Suprapubic skin (tissue), 4 donors: Measurements from ENCODE around the gene GRID2IP. TPM values are rescaled to one million over a fixed set of nuclear protein-coding genes. Genes with fewer than 3 reads are reported as not detected.
"Not testable (repeated sequence)": the region's sequence is repeated elsewhere in the genome, so short reads cannot be mapped to it uniquely, and the experiment has no call there.

Experiments
- DNase-seq, 2 donors: peaks; one replicate each; pipeline ENCODE4 v3.0.0-alpha.2; 2019; ENCODE audit warnings: low spot score in 2 of 2
- H3K27ac ChIP-seq: fragments of 200-600 bp; sonication (generic); one replicate; pipeline ENCODE4 v1.5.1; 2019
- H3K27me3 ChIP-seq: fragments of 200-600 bp; sonication (generic); one replicate; pipeline ENCODE4 v1.5.1; 2019
- H3K36me3 ChIP-seq: fragments of 200-600 bp; sonication (generic); one replicate; pipeline ENCODE4 v1.5.1; 2019
- H3K4me1 ChIP-seq: fragments of 200-600 bp; sonication (generic); one replicate; pipeline ENCODE4 v1.5.1; 2019
- H3K4me3 ChIP-seq: fragments of 200-600 bp; sonication (generic); one replicate; pipeline ENCODE4 v1.5.1; 2019; ENCODE audit warnings: mild to moderate bottlenecking
- H3K9me3 ChIP-seq: fragments of 200-600 bp; sonication (generic); one replicate; pipeline ENCODE4 v1.5.1; 2019
- CTCF ChIP-seq, 2 donors: fragments of 200-600 bp in 1 of 2; fragments of 450-650 bp in 1 of 2; sonication (generic) in 1 of 2; IDR thresholded peaks; one replicate each; pipeline ENCODE4 v1.5.1; 2016 to 2019; ENCODE audit warnings: antibody characterized with exemption in 2 of 2, mild to moderate bottlenecking in 1 of 2, moderate library complexity in 1 of 2
- EP300 ChIP-seq: sonication (generic); formaldehyde crosslinking; IDR thresholded peaks from one replicate; pipeline ENCODE4 v1.6.1; 2017; ENCODE audit warnings: antibody characterized with exemption
- POLR2A ChIP-seq, 2 donors: fragments of 450-650 bp; IDR thresholded peaks; one replicate each; pipeline ENCODE4 v1.6.1; 2017; ENCODE audit warnings: antibody characterized with exemption in 2 of 2, mild to moderate bottlenecking in 2 of 2, moderate library complexity in 2 of 2
- POLR2AphosphoS5 ChIP-seq, 3 donors: sonication (generic); formaldehyde crosslinking; IDR thresholded peaks; one replicate each; pipeline ENCODE4 v1.6.1; 2017; ENCODE audit warnings: antibody characterized with exemption in 3 of 3
- WGBS: methylation state at CpG from one replicate; pipeline ENCODE4 v1.1.5; 2018; 5-methylcytosine and 5-hydroxymethylcytosine counted together
- total RNA-seq, 4 donors: library from RNA; depleted of rRNA; stranded (reverse); fragments of >200 nt; gene quantifications; one replicate each; pipeline ENCODE4 v1.1.0, GENCODE V29; 2016

Gene GRID2IP
- total RNA-seq, 4 donors from 2014 or later = 0.16 to 1.0 (median 0.62) TPM

- TF ChIP-seq CTCF (IDR thresholded peaks at IDR 0.05) (no peak), POLR2AphosphoS5 (IDR thresholded peaks at IDR 0.05) (no peak), POLR2A (IDR thresholded peaks at IDR 0.05) (no peak), EP300 (no peak)
- Histone ChIP-seq H3K36me3 (peaks cover 34% of the 10 kb centered on the region), H3K9me3 (no peaks in the 10 kb centered on the region)
Measured at GRCh38 chr7:6475433-6476186, 75.7 kb downstream of the GRID2IP start.

GRCh38 chr7:6465862-6466261 is 85.4 kb downstream of the GRID2IP start:
- Histone ChIP-seq H3K27ac (no peak overlapping the region), H3K4me1 (no peaks in the 10 kb centered on the region), H3K4me3 (no peak overlapping the region), H3K36me3 (peaks cover 88% of the 10 kb centered on the region), H3K9me3 (no peaks in the 10 kb centered on the region), H3K27me3 (no peaks in the 10 kb centered on the region)
- no peak for DNase-seq
- TF ChIP-seq POLR2A (IDR thresholded peaks at IDR 0.05) (no peak), POLR2AphosphoS5 (IDR thresholded peaks at IDR 0.05) (no peak), EP300 (no peak), CTCF (IDR thresholded peaks at IDR 0.05) (no peak)
- 93% methylated on average over 8 of the region's 8 CpGs for WGBS

More at GRCh38 chr7:6475433-6476186, 75.7 kb downstream of the GRID2IP start:
- Histone ChIP-seq H3K4me1 (peaks cover 28% of the 10 kb centered on the region), H3K4me3 (no peak overlapping the region), H3K27ac (no peak overlapping the region), H3K27me3 (no peaks in the 10 kb centered on the region)
- WGBS = 88% methylated on average over 3 of the region's 3 CpGs
- no peak for DNase-seq

GRCh38 chr7:6463609-6464008 is 87.7 kb downstream of the GRID2IP start:
- H3K4me1 ChIP-seq, H3K9me3 ChIP-seq, H3K4me3 ChIP-seq, DNase-seq, H3K27ac ChIP-seq, H3K27me3 ChIP-seq: not testable (repeated sequence)
- H3K36me3 ChIP-seq = peaks cover 69% of the 10 kb centered on the region
- WGBS = 82% methylated on average over 5 of the region's 5 CpGs

DNA sequence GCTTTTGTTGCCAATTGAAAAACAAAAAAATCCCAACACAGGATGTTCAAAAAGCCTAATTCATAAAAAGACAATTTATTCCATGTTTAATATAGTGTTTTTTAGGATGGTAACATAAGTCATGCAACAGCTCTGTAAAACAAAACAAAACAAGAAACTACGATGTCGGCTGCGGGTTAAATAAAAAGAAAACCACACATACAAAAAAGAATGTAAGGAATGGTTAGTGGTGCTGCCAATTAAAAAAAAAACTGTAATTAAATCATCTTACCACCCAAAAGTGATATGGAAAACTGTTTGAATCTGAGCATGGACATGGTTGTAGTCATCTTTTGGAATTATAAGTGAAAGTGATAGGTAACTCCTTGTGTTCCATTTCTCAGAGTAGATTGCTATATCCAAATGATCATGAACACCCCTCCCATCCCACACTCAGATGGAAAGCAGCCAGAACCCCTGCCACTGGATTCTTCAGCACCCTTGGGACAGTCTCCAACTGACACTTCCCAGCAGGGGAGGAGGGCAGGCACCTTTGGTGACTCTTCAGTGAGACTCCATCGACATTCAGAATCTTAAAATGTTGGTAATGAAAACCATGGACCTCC is 89.2 kb downstream of the GRID2IP start:
- no peaks in the 10 kb centered on the region for H3K27me3 ChIP-seq
- peaks cover 53% of the 10 kb centered on the region for H3K36me3 ChIP-seq
- WGBS = 61% methylated on average over 4 of the region's 4 CpGs

GRCh38 chr7:6460990-6461584 is 90.2 kb downstream of the GRID2IP start:
- no peak for TF ChIP-seq EP300
- no peak for TF ChIP-seq POLR2AphosphoS5 (IDR thresholded peaks at IDR 0.05)
- TF ChIP-seq POLR2A (IDR thresholded peaks at IDR 0.05) = no peak
- TF ChIP-seq CTCF (IDR thresholded peaks at IDR 0.05) = no peak
- WGBS = 85% methylated on average over 11 of the region's 11 CpGs
- H3K36me3 ChIP-seq = peaks cover 43% of the 10 kb centered on the region
- H3K9me3 ChIP-seq = no peaks in the 10 kb centered on the region
- no peaks in the 10 kb centered on the region for H3K27me3 ChIP-seq
- no peak for DNase-seq
- no peak overlapping the region for H3K27ac ChIP-seq
- H3K4me1 ChIP-seq = no peaks in the 10 kb centered on the region
- H3K4me3 ChIP-seq = no peak overlapping the region

More for the DNA sequence above, 89.2 kb downstream of the GRID2IP start:
- DNase-seq = no peak
- Histone ChIP-seq H3K4me3 (no peak overlapping the region), H3K27ac (no peak overlapping the region), H3K9me3 (no peaks in the 10 kb centered on the region), H3K4me1 (no peaks in the 10 kb centered on the region)
- no peak for TF ChIP-seq POLR2A (IDR thresholded peaks at IDR 0.05)
- no peak for TF ChIP-seq CTCF (IDR thresholded peaks at IDR 0.05)
- TF ChIP-seq EP300 = no peak
- no peak for TF ChIP-seq POLR2AphosphoS5 (IDR thresholded peaks at IDR 0.05)
